ENCODE measurements around the gene ARHGEF6. TPM values are rescaled to one million over a fixed set of nuclear protein-coding genes. Genes with fewer than 3 reads are reported as not detected.
"Not testable (repeated sequence)": the region's sequence is repeated elsewhere in the genome, so short reads cannot be mapped to it uniquely, and the experiment has no call there.

Gene ARHGEF6
- total RNA-seq, 1 donor: 12.5 TPM

- TF ChIP-seq CTCF (IDR thresholded peaks at IDR 0.05; ENCODE audit: insufficient read depth, low read depth, low read length): no peak
- DNase-seq (ENCODE audit: low read depth): no peak
- no peak overlapping the region for H3K4me3 ChIP-seq (ENCODE audit: low read depth, low read length)
Measured at GRCh38 chrX:136806891-136807410, 26.2 kb upstream of the ARHGEF6 start.

- H3K4me3 ChIP-seq (ENCODE audit: low read depth, low read length): no peak overlapping the region
- DNase-seq (ENCODE audit: low read depth): no peak
- TF ChIP-seq CTCF (IDR thresholded peaks at IDR 0.05; ENCODE audit: insufficient read depth, low read depth, low read length): no peak
Measured at GRCh38 chrX:136802515-136802914, 21.8 kb upstream of the ARHGEF6 start.

- no peak for TF ChIP-seq CTCF (IDR thresholded peaks at IDR 0.05; ENCODE audit: insufficient read depth, low read depth, low read length)
- H3K4me3 ChIP-seq (ENCODE audit: low read depth, low read length): no peak overlapping the region
- no peak for DNase-seq (ENCODE audit: low read depth)
Measured at GRCh38 chrX:136797787-136798186, 17.1 kb upstream of the ARHGEF6 start.

GRCh38 chrX:136795132-136795531 is 14.4 kb upstream of the ARHGEF6 start:
- H3K4me3 ChIP-seq (ENCODE audit: low read depth, low read length); DNase-seq (ENCODE audit: low read depth): not testable (repeated sequence)

- not testable (repeated sequence) for H3K4me3 ChIP-seq (ENCODE audit: low read depth, low read length); DNase-seq (ENCODE audit: low read depth)
Measured at GRCh38 chrX:136794660-136795059, 13.9 kb upstream of the ARHGEF6 start.

GRCh38 chrX:136794080-136794479 is 13.3 kb upstream of the ARHGEF6 start:
- DNase-seq (ENCODE audit: low read depth): no peak
- H3K4me3 ChIP-seq (ENCODE audit: low read depth, low read length): no peak overlapping the region
- TF ChIP-seq CTCF (IDR thresholded peaks at IDR 0.05; ENCODE audit: insufficient read depth, low read depth, low read length): no peak

GRCh38 chrX:136789856-136790255 is 9.1 kb upstream of the ARHGEF6 start:
- DNase-seq (ENCODE audit: low read depth): no peak
- no peak for TF ChIP-seq CTCF (IDR thresholded peaks at IDR 0.05; ENCODE audit: insufficient read depth, low read depth, low read length)
- H3K4me3 ChIP-seq (ENCODE audit: low read depth, low read length): no peak overlapping the region

- no peak for DNase-seq (ENCODE audit: low read depth)
- TF ChIP-seq CTCF (IDR thresholded peaks at IDR 0.05; ENCODE audit: insufficient read depth, low read depth, low read length): no peak
- H3K4me3 ChIP-seq (ENCODE audit: low read depth, low read length): no peak overlapping the region
Measured at GRCh38 chrX:136784231-136784630, 3.5 kb upstream of the ARHGEF6 start.

Data from fibroblast of villous mesenchyme (primary cell).